ENCODE results near the gene MYEF2.

DNA sequence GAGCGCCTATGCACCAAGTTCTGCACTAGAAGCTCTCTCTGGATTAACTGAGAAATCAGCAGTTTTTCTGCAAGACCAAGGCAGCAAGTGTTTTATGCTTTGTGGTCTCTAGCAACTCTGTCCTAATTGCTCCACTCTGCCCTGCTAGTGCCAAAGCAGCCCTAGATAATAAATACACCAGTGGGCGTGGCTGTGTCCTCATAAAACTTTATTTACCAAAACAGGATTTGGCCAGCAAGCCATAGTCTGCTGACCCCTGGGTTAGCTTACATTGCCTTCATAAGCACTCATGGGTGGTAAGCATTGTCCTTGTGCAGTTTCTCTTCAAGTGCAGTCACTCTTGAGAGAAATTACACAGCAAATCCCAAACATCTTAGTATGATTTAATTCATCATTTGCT lies 88.0 kb downstream of the MYEF2 start:
- TF ChIP-seq SP4 (IDR thresholded peaks at IDR 0.05; ENCODE audit: low read length) (no peak), HDAC6 (IDR thresholded peaks at IDR 0.05; ENCODE audit: low read depth, low read length) (no peak)
